IgD-negative memory B cell (primary cell): ENCODE results near the gene EYA2. TPM values are rescaled to one million over a fixed set of nuclear protein-coding genes. Genes with fewer than 3 reads are reported as not detected.

Experiments used
- H3K27ac Mint-ChIP-seq, 3 donors: one replicate each; pipeline ENCODE4 v1.8.0; 2020 to 2022; ENCODE audit warnings: mild to moderate bottlenecking in 3 of 3, mixed read lengths in 3 of 3, moderate library complexity in 1 of 3
- H3K27me3 Mint-ChIP-seq: one replicate; pipeline ENCODE4 v1.8.0; 2021; ENCODE audit warnings: mixed read lengths
- H3K36me3 Mint-ChIP-seq: one replicate; pipeline ENCODE4 v1.8.0; 2020; ENCODE audit warnings: mild to moderate bottlenecking, mixed read lengths
- H3K4me1 Mint-ChIP-seq, 3 donors: one replicate each; pipeline ENCODE4 v1.8.0; 2020 to 2022; ENCODE audit warnings: mixed read lengths in 3 of 3, mild to moderate bottlenecking in 1 of 3
- H3K4me3 Mint-ChIP-seq, 4 donors: one replicate each; pipeline ENCODE4 v1.8.0; 2020 to 2022; ENCODE audit warnings: mild to moderate bottlenecking in 4 of 4, mixed read lengths in 4 of 4, moderate library complexity in 3 of 4
- H3K9me3 Mint-ChIP-seq, 3 donors: one replicate each; pipeline ENCODE4 v1.8.0; 2020 to 2021; ENCODE audit warnings: mixed read lengths in 3 of 3, mild to moderate bottlenecking in 1 of 3
- polyA plus RNA-seq: library from polyadenylated mRNA; unstranded; fragments of 300-500 nt; fragmentation: Illumina TruSeq; gene quantifications from one replicate; pipeline ENCODE4 v1.2.3, GENCODE V29; 2021

Gene EYA2
- polyA plus RNA-seq, 1 donor from 2014 or later: 0.11 TPM

DNA sequence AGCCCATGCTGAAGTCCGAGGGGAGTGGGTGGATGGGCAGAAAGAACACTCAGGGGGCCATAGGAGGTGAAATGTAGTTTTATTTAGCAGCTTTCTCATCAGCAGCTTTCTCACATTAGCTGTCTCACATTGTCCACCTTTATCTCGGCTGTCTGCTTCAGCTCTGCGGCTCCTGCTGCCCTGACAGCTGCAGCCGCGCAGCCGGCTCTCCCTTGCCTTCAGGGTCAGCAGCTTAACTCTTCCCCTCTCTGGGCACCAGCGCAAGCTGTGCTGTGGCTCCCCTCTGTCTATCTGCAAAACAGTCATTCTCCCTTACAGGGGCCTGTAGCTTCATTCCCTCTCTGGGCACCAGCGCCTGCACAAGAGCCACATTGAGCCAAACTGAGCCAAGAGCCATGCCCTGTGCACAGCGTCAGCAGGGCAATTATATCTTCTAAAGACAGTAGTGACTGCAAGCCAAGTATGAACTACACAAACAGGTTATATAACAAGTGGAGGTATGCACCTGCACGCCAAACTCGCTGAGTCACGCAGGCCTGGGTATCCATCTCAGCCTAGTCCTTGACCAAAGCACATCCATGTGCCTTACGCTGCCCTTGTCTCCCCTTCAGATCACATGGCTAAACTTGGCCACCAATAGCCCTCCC, 198.8 kb downstream of the EYA2 start:
- no peaks in the 10 kb centered on the region for H3K4me1 Mint-ChIP-seq
- peaks cover 4% of the 10 kb centered on the region for H3K27me3 Mint-ChIP-seq
- H3K9me3 Mint-ChIP-seq: peaks cover 0 to 6% (median 4%) of the 10 kb centered on the region in 3 donors
- H3K36me3 Mint-ChIP-seq: peaks cover 6% of the 10 kb centered on the region
- no peak overlapping the region for H3K27ac Mint-ChIP-seq
- no peak overlapping the region for H3K4me3 Mint-ChIP-seq

DNA sequence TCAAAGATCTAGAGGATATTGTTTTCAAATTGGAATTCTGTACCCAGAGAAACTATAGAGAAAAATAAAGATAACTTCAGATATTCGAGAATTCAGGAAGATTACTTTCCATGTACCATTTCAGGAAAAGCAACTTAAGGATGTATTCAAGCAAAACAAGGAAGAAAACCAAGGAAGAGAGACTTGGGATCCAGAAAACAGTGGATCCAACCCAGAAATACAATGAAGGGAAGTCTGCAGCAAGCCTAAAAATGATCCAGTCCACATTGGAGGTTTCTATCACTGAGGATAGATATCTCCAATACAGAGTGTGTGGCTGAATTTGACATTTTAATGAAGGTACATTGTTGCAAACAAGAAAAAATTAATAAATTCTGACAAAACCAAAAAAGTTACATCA, 201.0 kb downstream of the EYA2 start:
- Mint-ChIP-seq H3K4me1 (no peaks in the 10 kb centered on the region), H3K27ac (no peak overlapping the region), H3K9me3 (peaks cover 0 to 8% (median 4%) of the 10 kb centered on the region in 3 donors), H3K27me3 (peaks cover 5% of the 10 kb centered on the region), H3K4me3 (no peak overlapping the region), H3K36me3 (peaks cover 5% of the 10 kb centered on the region)

DNA sequence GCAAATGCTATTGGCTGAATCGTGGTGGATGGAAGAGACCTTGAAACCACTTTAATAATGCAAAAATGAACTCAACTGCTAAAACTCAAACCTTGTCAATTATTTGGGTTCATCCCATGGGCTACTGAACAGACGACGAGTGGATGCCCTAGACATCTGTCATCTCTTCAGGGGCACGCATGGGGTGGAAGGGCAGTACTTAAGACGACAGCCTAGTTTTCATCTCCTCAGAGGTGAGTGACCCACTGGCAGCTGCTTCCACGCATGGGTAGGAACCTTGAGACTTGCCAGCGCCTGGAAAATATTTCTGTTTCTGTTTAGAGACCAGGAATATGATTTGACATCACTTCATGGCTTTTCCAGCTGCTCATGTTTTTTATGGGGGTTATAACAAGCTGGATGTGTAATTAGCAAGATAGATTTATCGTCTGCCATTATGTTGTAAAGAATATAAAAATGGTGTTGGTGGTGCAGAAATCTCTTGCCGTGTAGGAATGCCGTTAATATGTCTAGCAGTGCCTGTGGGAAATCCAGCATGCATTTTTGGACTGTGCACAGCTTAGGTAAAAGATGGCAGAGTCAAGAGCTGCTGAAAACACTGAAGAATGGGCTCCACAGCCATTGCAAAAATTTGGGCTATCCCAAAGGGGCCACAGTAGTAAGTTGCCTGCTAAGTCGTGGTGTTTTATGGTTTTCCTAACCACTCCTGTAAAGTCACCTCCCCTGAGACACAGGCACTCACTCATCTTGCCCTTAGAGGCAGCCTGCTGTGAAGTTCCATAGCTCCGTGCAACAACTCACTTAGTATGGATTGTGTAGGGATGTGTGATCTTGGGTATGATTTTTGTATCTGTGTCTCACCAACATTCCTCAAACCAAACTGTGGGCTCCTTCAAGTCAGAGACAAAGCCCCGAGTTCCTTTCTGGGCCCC, 203.3 kb downstream of the EYA2 start:
- peaks cover 6% of the 10 kb centered on the region for H3K36me3 Mint-ChIP-seq
- no peak overlapping the region for H3K4me3 Mint-ChIP-seq
- peaks cover 5% of the 10 kb centered on the region for H3K27me3 Mint-ChIP-seq
- H3K4me1 Mint-ChIP-seq: no peaks in the 10 kb centered on the region
- H3K9me3 Mint-ChIP-seq: peaks cover 0 to 10% (median 4%) of the 10 kb centered on the region in 3 donors
- H3K27ac Mint-ChIP-seq: no peak overlapping the region

DNA sequence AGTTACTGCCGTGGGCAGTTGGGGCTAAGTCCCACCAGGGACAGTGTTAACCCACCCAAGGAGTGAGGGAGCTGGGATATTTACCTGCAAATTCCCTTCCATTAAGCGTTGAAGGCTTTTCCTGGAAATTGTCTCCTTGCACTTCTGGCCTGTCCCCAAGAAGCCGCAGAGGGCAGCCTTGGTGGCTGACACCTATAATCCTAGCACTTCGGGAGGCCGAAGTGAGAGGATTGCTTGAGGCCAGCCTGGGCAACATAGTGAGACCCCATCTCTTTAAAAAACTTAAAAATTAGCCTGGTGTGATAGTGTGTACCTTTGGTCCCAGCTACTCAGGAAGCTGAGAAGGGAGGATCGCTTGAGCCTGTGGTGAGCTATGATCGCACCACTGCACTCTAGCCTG, 204.4 kb downstream of the EYA2 start:
- no peak overlapping the region for H3K27ac Mint-ChIP-seq
- no peak overlapping the region for H3K4me3 Mint-ChIP-seq
- peaks cover 3% of the 10 kb centered on the region for H3K27me3 Mint-ChIP-seq
- H3K9me3 Mint-ChIP-seq: peaks cover 2 to 14% (median 14%) of the 10 kb centered on the region in 3 donors
- no peaks in the 10 kb centered on the region for H3K4me1 Mint-ChIP-seq
- peaks cover 6% of the 10 kb centered on the region for H3K36me3 Mint-ChIP-seq

DNA sequence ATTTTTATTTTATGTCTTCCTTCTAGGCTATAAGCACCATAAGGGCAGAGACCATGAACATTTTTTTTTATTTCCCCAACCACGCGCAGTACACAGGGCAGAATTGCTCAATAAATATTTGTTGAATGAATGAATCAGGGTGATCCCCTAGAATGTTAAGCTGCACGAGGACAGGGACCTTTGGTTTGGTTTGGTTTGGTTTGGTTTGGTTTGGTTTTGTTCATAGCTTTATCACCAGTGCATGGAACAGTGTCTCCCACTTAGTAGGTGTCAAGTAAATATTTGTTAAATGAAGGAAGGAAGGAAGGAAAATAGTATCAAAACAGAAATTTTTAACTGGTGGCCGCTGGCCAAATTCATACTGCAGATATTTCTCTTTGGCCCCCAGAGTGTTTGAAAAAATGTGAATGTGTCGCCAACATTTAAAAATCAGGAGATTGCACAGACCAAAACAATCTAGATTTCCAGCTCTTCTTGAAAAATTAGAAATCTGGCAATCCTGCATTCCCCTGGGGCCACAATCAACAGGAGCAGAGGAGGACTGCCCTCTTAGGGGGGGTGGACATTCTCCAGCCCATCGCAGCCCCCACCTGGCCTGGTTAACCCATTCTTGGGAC, 205.3 kb downstream of the EYA2 start:
- H3K27me3 Mint-ChIP-seq: peaks cover 3% of the 10 kb centered on the region
- no peaks in the 10 kb centered on the region for H3K4me1 Mint-ChIP-seq
- H3K27ac Mint-ChIP-seq: no peak overlapping the region
- peaks cover 2 to 14% (median 14%) of the 10 kb centered on the region in 3 donors for H3K9me3 Mint-ChIP-seq
- H3K36me3 Mint-ChIP-seq: peaks cover 6% of the 10 kb centered on the region
- H3K4me3 Mint-ChIP-seq: no peak overlapping the region

DNA sequence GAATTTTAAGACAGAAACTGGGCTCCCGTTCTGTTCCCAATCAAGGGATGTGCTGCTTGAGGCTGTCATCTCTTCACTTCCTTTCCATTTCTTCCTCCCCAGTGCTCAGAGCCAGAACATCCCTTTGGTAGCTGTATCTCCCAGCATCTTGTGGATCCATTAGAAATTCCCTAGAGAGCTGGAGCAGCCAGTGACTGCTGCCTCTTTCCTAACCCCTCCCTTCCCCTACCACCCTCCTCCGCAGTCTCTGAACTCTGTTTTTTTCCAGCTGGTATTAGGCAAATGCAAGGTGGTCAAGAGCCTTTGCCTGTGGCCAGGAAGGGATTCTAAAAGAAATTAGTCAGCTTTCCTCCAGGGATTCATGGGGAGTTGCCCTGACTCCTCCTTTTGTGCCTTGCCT, 208.0 kb downstream of the EYA2 start:
- peaks cover 2 to 15% (median 10%) of the 10 kb centered on the region in 3 donors for H3K9me3 Mint-ChIP-seq
- H3K4me3 Mint-ChIP-seq: no peak overlapping the region
- H3K4me1 Mint-ChIP-seq: no peaks in the 10 kb centered on the region
- H3K27me3 Mint-ChIP-seq: peaks cover 7% of the 10 kb centered on the region
- H3K27ac Mint-ChIP-seq: no peak overlapping the region
- H3K36me3 Mint-ChIP-seq: peaks cover 1% of the 10 kb centered on the region

DNA sequence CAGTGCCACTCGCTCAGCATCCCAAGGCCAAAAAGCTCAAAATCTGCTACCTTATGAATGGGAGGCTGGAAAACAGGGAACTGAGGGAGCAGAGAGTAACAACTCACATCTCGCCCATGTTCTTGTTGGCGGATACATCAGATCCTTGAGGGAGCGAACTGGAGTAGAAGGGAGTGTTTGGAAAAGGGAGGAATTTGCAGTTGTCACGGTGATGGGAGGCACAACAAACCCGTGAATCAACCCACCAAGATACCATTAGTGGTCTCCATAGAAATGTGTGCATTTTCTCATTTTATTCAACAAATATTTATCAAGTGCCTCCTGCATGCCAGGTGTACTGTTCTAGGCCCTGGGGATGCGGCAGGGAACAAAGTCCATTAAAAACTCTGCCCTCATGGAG, 212.1 kb downstream of the EYA2 start:
- H3K4me3 Mint-ChIP-seq: no peak overlapping the region
- peaks cover 3% of the 10 kb centered on the region for H3K36me3 Mint-ChIP-seq
- H3K4me1 Mint-ChIP-seq: no peaks in the 10 kb centered on the region
- peaks cover 6 to 18% (median 17%) of the 10 kb centered on the region in 3 donors for H3K9me3 Mint-ChIP-seq
- H3K27ac Mint-ChIP-seq: peak overlapping the region in 1 of 3 donors; percentile 61
- peaks cover 4% of the 10 kb centered on the region for H3K27me3 Mint-ChIP-seq

DNA sequence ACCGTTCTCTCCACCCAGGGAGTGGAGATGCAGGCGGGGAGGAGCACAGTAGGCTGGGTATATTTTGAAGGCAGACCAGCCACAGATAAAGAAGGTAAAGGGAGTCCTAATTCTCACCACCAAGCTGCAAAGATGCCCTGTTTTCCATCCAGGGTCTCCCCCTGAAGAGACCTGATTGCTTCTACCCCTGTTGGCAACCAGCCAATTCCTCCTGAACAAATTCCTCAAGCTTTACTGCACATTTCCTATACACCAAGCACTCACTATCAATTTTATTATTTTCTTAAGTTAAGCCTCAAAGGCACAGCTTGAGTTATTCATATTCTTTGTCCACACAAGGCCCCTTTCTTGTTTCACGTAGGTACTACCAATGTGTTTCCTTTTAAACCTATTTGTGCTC, 214.4 kb downstream of the EYA2 start:
- H3K36me3 Mint-ChIP-seq: peaks cover 3% of the 10 kb centered on the region
- H3K9me3 Mint-ChIP-seq: peaks cover 3 to 10% (median 8%) of the 10 kb centered on the region in 3 donors
- no peak overlapping the region for H3K27ac Mint-ChIP-seq
- H3K4me3 Mint-ChIP-seq: no peak overlapping the region
- H3K27me3 Mint-ChIP-seq: peaks cover 4% of the 10 kb centered on the region
- H3K4me1 Mint-ChIP-seq: no peaks in the 10 kb centered on the region

DNA sequence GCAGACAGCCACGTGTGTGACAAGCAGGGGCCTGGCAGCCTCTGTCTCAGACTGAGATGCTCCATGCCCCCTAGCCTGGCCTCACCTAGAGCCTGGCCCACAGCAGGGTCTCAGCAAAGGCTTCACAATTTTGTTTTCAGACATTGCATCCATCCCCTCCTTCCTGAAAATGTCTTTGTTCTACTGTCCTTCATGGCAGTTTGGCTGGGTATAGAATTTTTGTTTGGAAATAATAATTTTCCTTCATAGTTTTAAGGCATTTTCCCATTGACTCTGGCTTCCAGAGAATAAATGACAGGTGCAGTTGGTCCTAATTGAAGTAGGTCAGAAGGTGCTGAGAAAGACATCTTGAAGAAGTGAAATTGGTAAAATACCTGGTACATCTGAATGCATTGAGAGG, 216.2 kb downstream of the EYA2 start:
- Mint-ChIP-seq H3K9me3 (peaks cover 3 to 10% (median 8%) of the 10 kb centered on the region in 3 donors), H3K4me1 (no peaks in the 10 kb centered on the region), H3K27ac (no peak overlapping the region), H3K27me3 (peaks cover 10% of the 10 kb centered on the region), H3K4me3 (no peak overlapping the region), H3K36me3 (peaks cover 3% of the 10 kb centered on the region)

DNA sequence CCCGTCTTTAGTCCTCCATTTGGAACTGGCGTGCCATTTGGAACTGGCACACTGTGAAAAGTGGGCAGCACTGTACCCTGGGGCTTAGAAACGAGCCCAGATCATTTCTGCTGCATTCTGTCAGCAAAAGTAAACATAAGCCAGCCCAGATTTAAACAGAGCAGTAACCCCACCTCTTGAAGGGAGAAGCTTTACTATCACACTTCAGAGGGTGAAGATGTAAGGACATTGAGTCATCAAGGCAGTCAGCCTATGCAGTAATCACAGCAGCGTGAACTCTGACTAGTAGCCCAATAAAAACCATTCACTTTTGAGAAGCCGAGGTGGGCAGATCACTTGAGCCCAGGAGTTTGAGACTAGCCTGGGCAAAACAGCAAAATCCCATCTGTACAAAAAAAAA, 216.9 kb downstream of the EYA2 start:
- Mint-ChIP-seq H3K27me3 (peaks cover 7% of the 10 kb centered on the region), H3K4me3 (peak overlapping the region in 1 of 4 donors; percentile 60), H3K4me1 (no peaks in the 10 kb centered on the region), H3K36me3 (peaks cover 3% of the 10 kb centered on the region), H3K9me3 (peaks cover 3 to 8% (median 7%) of the 10 kb centered on the region in 3 donors), H3K27ac (no peak overlapping the region)

DNA sequence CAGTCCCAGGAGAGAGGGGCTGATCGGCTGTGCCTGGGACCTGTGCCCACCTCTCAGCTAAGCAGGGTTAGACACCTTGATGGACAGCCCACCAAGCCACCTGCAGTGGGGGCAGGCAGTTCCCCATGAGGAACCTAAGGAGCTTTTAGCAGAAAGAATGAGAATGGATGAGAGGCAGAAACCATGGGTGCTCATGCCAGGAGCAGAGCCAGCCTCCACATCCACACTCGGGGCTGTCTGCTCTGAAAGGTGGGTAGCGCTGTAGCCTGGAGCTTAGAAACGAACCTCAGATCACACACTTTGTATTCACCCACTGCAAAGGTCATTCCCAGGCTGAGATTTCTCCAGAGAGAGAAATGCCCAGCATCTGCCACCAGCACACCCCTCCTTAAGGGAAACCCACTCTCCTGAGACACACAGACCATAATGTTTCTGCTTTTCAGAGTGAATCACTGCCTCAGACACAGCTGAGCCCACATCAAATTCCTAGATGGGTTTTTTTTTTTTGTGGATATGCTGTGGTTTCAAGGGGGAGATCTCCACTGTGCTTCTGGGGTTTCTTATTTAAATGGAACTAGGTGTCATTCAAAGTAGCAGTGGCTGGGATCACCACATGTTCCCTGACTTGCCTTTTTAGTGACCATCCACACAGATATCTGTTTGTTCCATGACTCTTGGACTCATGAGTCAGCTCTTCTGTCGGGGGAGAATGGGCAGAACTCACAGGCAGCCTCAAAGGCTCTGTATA, 218.9 kb downstream of the EYA2 start:
- peaks cover 7% of the 10 kb centered on the region for H3K27me3 Mint-ChIP-seq
- no peak overlapping the region for H3K27ac Mint-ChIP-seq
- H3K4me1 Mint-ChIP-seq: no peaks in the 10 kb centered on the region
- peaks cover 3 to 8% (median 7%) of the 10 kb centered on the region in 3 donors for H3K9me3 Mint-ChIP-seq
- H3K4me3 Mint-ChIP-seq: no peak overlapping the region
- H3K36me3 Mint-ChIP-seq: peaks cover 3% of the 10 kb centered on the region

DNA sequence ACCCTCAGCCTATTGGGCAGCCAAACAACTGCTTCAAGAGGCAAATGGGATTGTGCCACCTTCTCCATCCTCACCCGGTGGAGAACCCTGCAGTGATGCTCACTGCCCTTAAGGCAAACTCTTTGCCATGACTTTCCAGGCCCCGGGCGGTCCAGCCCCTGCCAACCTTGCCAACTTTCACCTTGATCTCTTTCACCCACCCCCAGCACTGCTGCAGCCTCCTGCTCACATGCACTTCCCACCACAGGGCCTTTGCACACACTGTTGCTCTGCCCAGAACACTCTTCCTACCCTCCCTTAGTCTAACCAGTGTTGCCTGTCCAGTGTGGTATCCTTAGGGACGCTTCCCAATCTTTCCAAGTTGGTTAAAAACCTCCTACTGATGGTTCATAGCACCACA, 221.1 kb downstream of the EYA2 start:
- no peaks in the 10 kb centered on the region for H3K4me1 Mint-ChIP-seq
- no peak overlapping the region for H3K4me3 Mint-ChIP-seq
- peaks cover 3% of the 10 kb centered on the region for H3K36me3 Mint-ChIP-seq
- H3K27ac Mint-ChIP-seq: no peak overlapping the region
- H3K9me3 Mint-ChIP-seq: peaks cover 3 to 8% (median 7%) of the 10 kb centered on the region in 3 donors
- H3K27me3 Mint-ChIP-seq: peaks cover 7% of the 10 kb centered on the region

DNA sequence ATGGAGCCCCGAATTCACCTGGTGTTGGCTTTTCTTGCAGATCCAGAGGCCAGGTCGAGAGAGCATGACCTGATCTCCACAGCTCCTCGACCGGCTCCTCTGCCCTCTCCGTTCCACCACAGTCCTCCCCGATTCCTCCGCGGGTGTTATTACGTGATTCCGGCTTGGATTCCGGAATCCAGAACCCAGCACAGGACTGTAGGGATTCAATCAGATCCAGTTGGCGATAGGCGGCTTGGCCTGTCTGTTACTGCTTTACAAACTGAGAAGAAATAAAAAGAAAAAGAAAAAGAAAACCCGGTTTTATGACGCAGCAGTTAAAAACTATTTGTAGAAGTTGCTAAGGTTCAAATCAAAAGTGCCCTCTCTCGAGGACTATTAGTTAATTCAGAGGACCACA, 222.7 kb downstream of the EYA2 start:
- Mint-ChIP-seq H3K4me1 (no peaks in the 10 kb centered on the region), H3K27me3 (peaks cover 7% of the 10 kb centered on the region), H3K9me3 (no peaks in the 10 kb centered on the region), H3K4me3 (no peak overlapping the region), H3K36me3 (no peaks in the 10 kb centered on the region), H3K27ac (no peak overlapping the region)

DNA sequence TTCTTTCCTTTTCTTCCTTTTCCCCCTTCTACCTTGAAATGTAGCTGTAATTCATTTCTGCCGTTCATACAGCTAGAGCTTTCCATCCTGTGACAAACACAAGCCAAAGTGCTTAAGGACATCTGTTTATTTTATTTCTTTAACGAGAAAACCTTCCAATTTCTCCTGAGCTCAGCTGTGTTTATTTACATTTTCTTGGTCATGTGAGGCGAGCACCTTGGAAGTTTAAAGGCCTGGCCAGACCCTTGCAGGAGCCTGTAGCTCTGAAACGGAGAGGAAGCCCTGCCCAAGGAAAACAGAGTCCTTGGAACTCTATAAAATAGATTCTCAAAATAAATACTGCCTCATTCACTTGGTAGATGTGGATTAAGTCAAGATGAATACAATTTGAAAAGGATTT, 223.1 kb downstream of the EYA2 start:
- H3K27ac Mint-ChIP-seq: no peak overlapping the region
- peaks cover 7% of the 10 kb centered on the region for H3K27me3 Mint-ChIP-seq
- no peaks in the 10 kb centered on the region for H3K4me1 Mint-ChIP-seq
- no peak overlapping the region for H3K4me3 Mint-ChIP-seq
- H3K36me3 Mint-ChIP-seq: no peaks in the 10 kb centered on the region
- no peaks in the 10 kb centered on the region for H3K9me3 Mint-ChIP-seq

DNA sequence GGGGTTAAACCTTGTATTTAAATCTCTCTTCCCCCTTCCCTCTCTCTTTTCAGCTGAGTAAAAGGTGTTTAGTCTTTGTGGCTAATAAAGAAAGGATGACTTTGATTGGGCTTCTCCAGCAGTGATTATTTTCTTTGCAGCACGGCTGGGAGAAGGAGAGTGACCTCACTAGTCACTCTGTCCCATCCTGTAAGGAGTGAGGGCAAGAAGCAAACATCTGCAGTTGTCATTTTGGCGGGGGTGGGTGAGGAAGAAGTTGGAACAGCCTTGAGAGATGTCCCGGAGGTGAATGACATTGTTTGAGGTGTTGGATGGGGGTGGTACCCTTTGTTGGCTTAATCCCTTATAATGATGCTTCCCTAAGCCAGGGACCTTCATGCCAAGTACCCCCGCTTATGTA, 223.6 kb downstream of the EYA2 start:
- H3K36me3 Mint-ChIP-seq: no peaks in the 10 kb centered on the region
- H3K4me3 Mint-ChIP-seq: no peak overlapping the region
- no peaks in the 10 kb centered on the region for H3K9me3 Mint-ChIP-seq
- peaks cover 7% of the 10 kb centered on the region for H3K27me3 Mint-ChIP-seq
- H3K4me1 Mint-ChIP-seq: no peaks in the 10 kb centered on the region
- no peak overlapping the region for H3K27ac Mint-ChIP-seq
